ENCODE measurements around the gene OTUD1. TPM values are rescaled to one million over a fixed set of nuclear protein-coding genes. Genes with fewer than 3 reads are reported as not detected.

The OTUD1 gene
- total and polyA plus RNA-seq, 2 experiments from 2014 or later: 31.7 to 38.5 TPM

- Histone ChIP-seq H3K4me2 (no peak overlapping the region), H2AFZ (no peak overlapping the region), H3K27ac (no peak overlapping the region), H3K4me3 (no peak overlapping the region), H4K20me1 (ENCODE audit: insufficient read depth, poor library complexity, severe bottlenecking) (no peaks in the 10 kb centered on the region), H3K79me2 (no peaks in the 10 kb centered on the region), H3K9me2 (replicated peaks; ENCODE audit: insufficient read depth) (no peaks in the 10 kb centered on the region), H3K36me3 (replicated peaks; ENCODE audit: insufficient read depth, low read depth) (no peaks in the 10 kb centered on the region), H3K27me3 (no peaks in the 10 kb centered on the region), H3K4me1 (ENCODE audit: insufficient read depth) (no peaks in the 10 kb centered on the region), H3K9me3 (ENCODE audit: low read depth) (no peaks in the 10 kb centered on the region)
- 90% methylated on average over 4 of the region's 4 CpGs for WGBS (ENCODE audit: low lambda C conversion rate, missing lambda C conversion rate)
- no peak for DNase-seq (ENCODE audit: low spot score)
- no peak for TF ChIP-seq EZH2phosphoT487 (IDR thresholded peaks at IDR 0.05; ENCODE audit: low read depth, severe bottlenecking, unreplicated experiment)
- no peak for TF ChIP-seq CTCF (IDR thresholded peaks at IDR 0.05; ENCODE audit: poor library complexity)
- TF ChIP-seq EZH2 (IDR thresholded peaks at IDR 0.05; ENCODE audit: borderline replicate concordance): no peak
These were observed 28.1 kb downstream of the OTUD1 start for GRCh38 chr10:23467012-23467411.

GRCh38 chr10:23467548-23467947 lies 28.7 kb downstream of the OTUD1 start:
- no peak overlapping the region for H3K4me2 ChIP-seq
- H3K27ac ChIP-seq: no peak overlapping the region
- no peaks in the 10 kb centered on the region for H3K4me1 ChIP-seq (ENCODE audit: insufficient read depth)
- H3K9me3 ChIP-seq (ENCODE audit: low read depth): no peaks in the 10 kb centered on the region
- 84% methylated on average over 3 of the region's 3 CpGs for WGBS (ENCODE audit: low lambda C conversion rate, missing lambda C conversion rate)
- no peak overlapping the region for H2AFZ ChIP-seq
- no peaks in the 10 kb centered on the region for H4K20me1 ChIP-seq (ENCODE audit: insufficient read depth, poor library complexity, severe bottlenecking)
- H3K79me2 ChIP-seq: no peaks in the 10 kb centered on the region
- H3K36me3 ChIP-seq (replicated peaks; ENCODE audit: insufficient read depth, low read depth): no peaks in the 10 kb centered on the region
- no peak for DNase-seq (ENCODE audit: low spot score)
- TF ChIP-seq EZH2phosphoT487 (IDR thresholded peaks at IDR 0.05; ENCODE audit: low read depth, severe bottlenecking, unreplicated experiment) (no peak), CTCF (IDR thresholded peaks at IDR 0.05; ENCODE audit: poor library complexity) (no peak), EZH2 (IDR thresholded peaks at IDR 0.05; ENCODE audit: borderline replicate concordance) (no peak)
- no peaks in the 10 kb centered on the region for H3K9me2 ChIP-seq (replicated peaks; ENCODE audit: insufficient read depth)
- no peak overlapping the region for H3K4me3 ChIP-seq
- H3K27me3 ChIP-seq: no peaks in the 10 kb centered on the region

- Histone ChIP-seq H3K36me3 (replicated peaks; ENCODE audit: insufficient read depth, low read depth) (no peaks in the 10 kb centered on the region), H2AFZ (no peak overlapping the region), H4K20me1 (ENCODE audit: insufficient read depth, poor library complexity, severe bottlenecking) (no peaks in the 10 kb centered on the region), H3K9me2 (replicated peaks; ENCODE audit: insufficient read depth) (no peaks in the 10 kb centered on the region), H3K4me2 (no peak overlapping the region), H3K79me2 (no peaks in the 10 kb centered on the region), H3K27ac (no peak overlapping the region), H3K4me1 (ENCODE audit: insufficient read depth) (no peaks in the 10 kb centered on the region), H3K27me3 (no peaks in the 10 kb centered on the region), H3K9me3 (ENCODE audit: low read depth) (no peaks in the 10 kb centered on the region), H3K4me3 (no peak overlapping the region)
- TF ChIP-seq CTCF (IDR thresholded peaks at IDR 0.05; ENCODE audit: poor library complexity): no peak
- no peak for TF ChIP-seq EZH2phosphoT487 (IDR thresholded peaks at IDR 0.05; ENCODE audit: low read depth, severe bottlenecking, unreplicated experiment)
- no peak for TF ChIP-seq EZH2 (IDR thresholded peaks at IDR 0.05; ENCODE audit: borderline replicate concordance)
- WGBS (ENCODE audit: low lambda C conversion rate, missing lambda C conversion rate): 57% methylated on average over 1 of the region's 1 CpG
- DNase-seq (ENCODE audit: low spot score): no peak
These were observed 30.8 kb downstream of the OTUD1 start for GRCh38 chr10:23469596-23470237.

All from hepatocyte (in vitro differentiated cells).